Neural cell (in vitro differentiated cells): ENCODE measurements around the gene INSIG1. TPM values are rescaled to one million over a fixed set of nuclear protein-coding genes. Genes with fewer than 3 reads are reported as not detected.

Experiments
- H2AFZ ChIP-seq: fragments of 200-600, 300-800 bp; sonication (generic), shearing (Covaris generic); 2 replicates; pipeline ENCODE4 v1.6.0; 2014; ENCODE audit warnings: low read depth, mild to moderate bottlenecking, antibody characterized with exemption, low read length, moderate library complexity
- H3F3A ChIP-seq: fragments of 200-600 bp; shearing (Covaris generic); 2 replicates; pipeline ENCODE4 v1.6.1; 2016; ENCODE audit warnings: mild to moderate bottlenecking, moderate library complexity, mixed read lengths, antibody characterized with exemption, low read length; ENCODE audit not compliant: insufficient read depth, poor library complexity, severe bottlenecking
- H3K27ac ChIP-seq: fragments of 200-600, 300-800 bp; sonication (generic), shearing (Covaris generic); 2 replicates; pipeline ENCODE4 v1.5.1; 2014; ENCODE audit warnings: mild to moderate bottlenecking, low read length, moderate library complexity
- H3K27me3 ChIP-seq: fragments of 300-800, 200-600 bp; sonication (generic), shearing (Covaris generic); 2 replicates; pipeline ENCODE4 v1.6.0; 2014; ENCODE audit warnings: mild to moderate bottlenecking, low read depth, low read length, moderate library complexity; ENCODE audit not compliant: insufficient read depth
- H3K36me3 ChIP-seq: fragments of 300-800, 200-600 bp; sonication (generic), shearing (Covaris generic); 2 replicates; pipeline ENCODE4 v1.5.1; 2014; ENCODE audit warnings: mild to moderate bottlenecking, antibody characterized with exemption, low read length, moderate library complexity; ENCODE audit not compliant: insufficient read depth
- H3K4me2 ChIP-seq: fragments of 300-800, 200-600 bp; sonication (generic), shearing (Covaris generic); 2 replicates; pipeline ENCODE4 v1.6.0; 2014; ENCODE audit warnings: mild to moderate bottlenecking, low read length
- H3K4me3 ChIP-seq: fragments of 300-800, 200-600 bp; sonication (generic), shearing (Covaris generic); 2 replicates; pipeline ENCODE4 v1.5.1; 2014; ENCODE audit warnings: mild to moderate bottlenecking, low read length, moderate library complexity
- H3K79me2 ChIP-seq: fragments of 200-600 bp; shearing (Covaris generic); replicated peaks from 2 replicates; pipeline ENCODE4 v1.6.0; 2014; ENCODE audit warnings: mild to moderate bottlenecking, low read length, moderate library complexity; ENCODE audit not compliant: insufficient read depth
- H3K9ac ChIP-seq: fragments of 300-800, 200-600 bp; sonication (generic), shearing (Covaris generic); 2 replicates; pipeline ENCODE4 v1.6.1; 2016; ENCODE audit warnings: mild to moderate bottlenecking, low read length, mixed read lengths
- H3K9me2 ChIP-seq: fragments of 200-600 bp; shearing (Covaris generic); 2 replicates; pipeline ENCODE4 v1.6.1; 2016; ENCODE audit warnings: mild to moderate bottlenecking, low read length, mixed read lengths; ENCODE audit not compliant: insufficient read depth
- H3K9me3 ChIP-seq: fragments of 200-600, 300-800 bp; sonication (generic), shearing (Covaris generic); 2 replicates; pipeline ENCODE4 v1.6.1; 2016; ENCODE audit warnings: mild to moderate bottlenecking, mixed run types, low read length, moderate library complexity, mixed read lengths
- H4K20me1 ChIP-seq: fragments of 200-600 bp; shearing (Covaris generic); 2 replicates; pipeline ENCODE4 v1.6.1; 2016; ENCODE audit warnings: mild to moderate bottlenecking, mixed run types; ENCODE audit not compliant: insufficient read depth
- CTCF ChIP-seq: fragments of 450-650 bp; IDR thresholded peaks from 2 replicates; pipeline ENCODE4 v1.5.1; 2014; ENCODE audit warnings: antibody characterized with exemption, mild to moderate bottlenecking, moderate library complexity; ENCODE audit not compliant: poor library complexity, severe bottlenecking
- EP300 ChIP-seq: fragments of 450-650 bp; conservative IDR thresholded peaks from 2 replicates; pipeline ENCODE4 v1.6.1; 2014; ENCODE audit warnings: antibody characterized with exemption, mild to moderate bottlenecking, moderate library complexity; ENCODE audit not compliant: poor library complexity, severe bottlenecking
- EZH2 ChIP-seq: fragments of 200-600, 300-800 bp; shearing (Covaris generic), sonication (generic); IDR thresholded peaks from 2 replicates; pipeline ENCODE4 v1.6.1; 2014; ENCODE audit warnings: antibody characterized with exemption, low read length, borderline replicate concordance, mild to moderate bottlenecking; ENCODE audit not compliant: insufficient read depth, poor library complexity, severe bottlenecking
- MXI1 ChIP-seq: fragments of 450-650 bp; conservative IDR thresholded peaks from 2 replicates; pipeline ENCODE4 v1.6.1; 2014; ENCODE audit warnings: antibody characterized with exemption, mild to moderate bottlenecking; ENCODE audit not compliant: poor library complexity, severe bottlenecking
- POLR2AphosphoS5 ChIP-seq: IDR thresholded peaks from 2 replicates; pipeline ENCODE4 v1.6.1; 2012
- RAD21 ChIP-seq: fragments of 450-650 bp; conservative IDR thresholded peaks from 2 replicates; pipeline ENCODE4 v1.6.1; 2014; ENCODE audit warnings: antibody characterized with exemption, mild to moderate bottlenecking, moderate library complexity
- REST ChIP-seq: IDR thresholded peaks from 2 replicates; pipeline ENCODE4 v1.6.1; 2012; ENCODE audit warnings: borderline replicate concordance
- SMC3 ChIP-seq: fragments of 450-650 bp; conservative IDR thresholded peaks from 2 replicates; pipeline ENCODE4 v1.6.1; 2014; ENCODE audit warnings: antibody characterized with exemption, mild to moderate bottlenecking, moderate library complexity; ENCODE audit not compliant: poor library complexity
- TAF1 ChIP-seq: IDR thresholded peaks from 2 replicates; pipeline ENCODE4 v1.6.1; 2012; ENCODE audit warnings: low read depth
- polyA plus RNA-seq: library from polyadenylated mRNA; depleted of rRNA; stranded (reverse); fragments of >200 nt; gene quantifications from 2 replicates; pipeline ENCODE4 v1.2.3, GENCODE V29; 2014

The INSIG1 gene
- polyA plus RNA-seq, 1 donor from 2014 or later = 71.0 TPM

- TF ChIP-seq EP300 = no peak
- no peak for TF ChIP-seq RAD21
- no peak for TF ChIP-seq EZH2
- no peak for TF ChIP-seq POLR2AphosphoS5
- no peak for TF ChIP-seq REST
- TF ChIP-seq MXI1 = no peak
- TF ChIP-seq TAF1 = no peak
- TF ChIP-seq SMC3 = no peak
- TF ChIP-seq CTCF = no peak
- H2AFZ ChIP-seq = no peak overlapping the region
- peaks cover 2% of the 10 kb centered on the region for H3K27me3 ChIP-seq
- H3F3A ChIP-seq = no peaks in the 10 kb centered on the region
- no peak overlapping the region for H3K4me3 ChIP-seq
- H3K9me2 ChIP-seq = no peaks in the 10 kb centered on the region
- H3K9ac ChIP-seq = no peak overlapping the region
- H3K27ac ChIP-seq = no peak overlapping the region
- no peaks in the 10 kb centered on the region for H3K9me3 ChIP-seq
- no peaks in the 10 kb centered on the region for H3K79me2 ChIP-seq
- no peaks in the 10 kb centered on the region for H3K36me3 ChIP-seq
- H3K4me2 ChIP-seq = no peak overlapping the region
- H4K20me1 ChIP-seq = no peaks in the 10 kb centered on the region
Measured at GRCh38 chr7:155333346-155334234, 35.9 kb downstream of the INSIG1 start.

- H3K27me3 ChIP-seq = no peaks in the 10 kb centered on the region
Measured at GRCh38 chr7:155336812-155337602, 39.3 kb downstream of the INSIG1 start.

More at GRCh38 chr7:155336812-155337602, 39.3 kb downstream of the INSIG1 start:
- H3K4me2 ChIP-seq = no peak overlapping the region
- no peak for TF ChIP-seq TAF1
- no peak for TF ChIP-seq EZH2
- TF ChIP-seq CTCF = no peak
- no peak for TF ChIP-seq MXI1
- TF ChIP-seq RAD21 = no peak
- no peak for TF ChIP-seq POLR2AphosphoS5
- no peak for TF ChIP-seq REST
- no peak for TF ChIP-seq SMC3
- no peak for TF ChIP-seq EP300
- no peaks in the 10 kb centered on the region for H3K9me2 ChIP-seq
- no peaks in the 10 kb centered on the region for H4K20me1 ChIP-seq
- no peaks in the 10 kb centered on the region for H3K36me3 ChIP-seq
- no peaks in the 10 kb centered on the region for H3F3A ChIP-seq
- H3K4me3 ChIP-seq = no peak overlapping the region
- H3K79me2 ChIP-seq = no peaks in the 10 kb centered on the region
- H3K27ac ChIP-seq = no peak overlapping the region
- no peaks in the 10 kb centered on the region for H3K9me3 ChIP-seq
- H2AFZ ChIP-seq = no peak overlapping the region
- H3K9ac ChIP-seq = no peak overlapping the region
